ENCODE measurements around the gene NSUN7.

NSUN7 gene

GRCh38 chr4:40843696-40844095 is 93.9 kb downstream of the NSUN7 start:
- no peaks in the 10 kb centered on the region for H3K9me3 ChIP-seq (replicated peaks in 1 of 2; ENCODE audit: control insufficient read depth in 2 of 2, insufficient read depth in 1 of 2, low read depth in 1 of 2, low read length in 2 of 2)
- DNase-seq (ENCODE audit: low spot score), result no peak
- H3K9ac ChIP-seq (ENCODE audit: low read depth, low read length, poor library complexity), result no peak overlapping the region
- H4K91ac ChIP-seq (ENCODE audit: low read depth, low read length, poor library complexity), result no peak overlapping the region
- H3K4ac ChIP-seq (ENCODE audit: low read length), result no peak overlapping the region
- no peaks in the 10 kb centered on the region for H3K27me3 ChIP-seq (ENCODE audit: control insufficient read depth in 3 of 3, insufficient read depth in 3 of 3, low read depth in 1 of 3, low read length in 3 of 3)
- no peak overlapping the region for H2BK120ac ChIP-seq (ENCODE audit: low read depth, low read length)
- H2AK5ac ChIP-seq (ENCODE audit: low read depth, low read length), result no peak overlapping the region
- H2BK15ac ChIP-seq (ENCODE audit: low read length), result no peak overlapping the region
- H2AFZ ChIP-seq (ENCODE audit: low read length), result no peak overlapping the region
- H3K14ac ChIP-seq (ENCODE audit: low read length), result no peak overlapping the region
- H2BK12ac ChIP-seq (ENCODE audit: low read length), result no peak overlapping the region
- H3K4me2 ChIP-seq (ENCODE audit: insufficient read depth, low read length, poor library complexity, severe bottlenecking), result no peak overlapping the region
- H3K36me3 ChIP-seq (replicated peaks in 1 of 2; ENCODE audit: control insufficient read depth in 2 of 2, insufficient read depth in 2 of 2, low read length in 2 of 2), result peaks cover 0 to 4% of the 10 kb centered on the region in 2 donors
- no peak overlapping the region for H4K8ac ChIP-seq (ENCODE audit: low read depth, low read length)
- H3K79me1 ChIP-seq (ENCODE audit: low read depth, low read length), result peaks cover 3% of the 10 kb centered on the region
- H3K4me3 ChIP-seq (ENCODE audit: low read length in 2 of 2), result no peak overlapping the region
- no peak overlapping the region for H2BK5ac ChIP-seq (ENCODE audit: low read length)
- H3K18ac ChIP-seq (ENCODE audit: low read length), result no peak overlapping the region
- no CpG with 5 or more reads among the region's 1 CpG for WGBS, 2 donors (ENCODE audit: extremely low coverage in 2 of 2, insufficient read length in 2 of 2, insufficient replicate concordance in 1 of 2)
- H3K23ac ChIP-seq (ENCODE audit: low read depth, low read length, poor library complexity), result no peak overlapping the region
- no peak overlapping the region for H3K27ac ChIP-seq (replicated peaks; ENCODE audit: low read length)
- H3K4me1 ChIP-seq (ENCODE audit: control insufficient read depth in 2 of 2, insufficient read depth in 1 of 2, low read depth in 1 of 2, low read length in 2 of 2), result peaks cover 7 to 21% of the 10 kb centered on the region in 2 donors

GRCh38 chr4:40844261-40844660 is 94.5 kb downstream of the NSUN7 start:
- H3K79me1 ChIP-seq (ENCODE audit: low read depth, low read length), result peaks cover 3% of the 10 kb centered on the region
- H3K23ac ChIP-seq (ENCODE audit: low read depth, low read length, poor library complexity), result no peak overlapping the region
- no peak overlapping the region for H2BK15ac ChIP-seq (ENCODE audit: low read length)
- no peak overlapping the region for H3K14ac ChIP-seq (ENCODE audit: low read length)
- no peak overlapping the region for H4K91ac ChIP-seq (ENCODE audit: low read depth, low read length, poor library complexity)
- DNase-seq (ENCODE audit: low spot score), result no peak
- H3K27me3 ChIP-seq (ENCODE audit: control insufficient read depth in 3 of 3, insufficient read depth in 3 of 3, low read depth in 1 of 3, low read length in 3 of 3), result no peaks in the 10 kb centered on the region
- no peak overlapping the region for H3K4me3 ChIP-seq (ENCODE audit: low read length in 2 of 2)
- no peak overlapping the region for H2BK5ac ChIP-seq (ENCODE audit: low read length)
- no peak overlapping the region for H3K4ac ChIP-seq (ENCODE audit: low read length)
- peaks cover 0 to 4% of the 10 kb centered on the region in 2 donors for H3K36me3 ChIP-seq (replicated peaks in 1 of 2; ENCODE audit: control insufficient read depth in 2 of 2, insufficient read depth in 2 of 2, low read length in 2 of 2)
- no peak overlapping the region for H3K4me2 ChIP-seq (ENCODE audit: insufficient read depth, low read length, poor library complexity, severe bottlenecking)
- H3K18ac ChIP-seq (ENCODE audit: low read length), result no peak overlapping the region
- no CpG with 5 or more reads among the region's 6 CpGs for WGBS, 2 donors (ENCODE audit: extremely low coverage in 2 of 2, insufficient read length in 2 of 2, insufficient replicate concordance in 1 of 2)
- no peak overlapping the region for H2AK5ac ChIP-seq (ENCODE audit: low read depth, low read length)
- H2BK12ac ChIP-seq (ENCODE audit: low read length), result no peak overlapping the region
- no peak overlapping the region for H3K9ac ChIP-seq (ENCODE audit: low read depth, low read length, poor library complexity)
- no peaks in the 10 kb centered on the region for H3K9me3 ChIP-seq (replicated peaks in 1 of 2; ENCODE audit: control insufficient read depth in 2 of 2, insufficient read depth in 1 of 2, low read depth in 1 of 2, low read length in 2 of 2)
- no peak overlapping the region for H2BK120ac ChIP-seq (ENCODE audit: low read depth, low read length)
- no peak overlapping the region for H3K27ac ChIP-seq (replicated peaks; ENCODE audit: low read length)
- peaks cover 7 to 24% of the 10 kb centered on the region in 2 donors for H3K4me1 ChIP-seq (ENCODE audit: control insufficient read depth in 2 of 2, insufficient read depth in 1 of 2, low read depth in 1 of 2, low read length in 2 of 2)
- no peak overlapping the region for H4K8ac ChIP-seq (ENCODE audit: low read depth, low read length)
- no peak overlapping the region for H2AFZ ChIP-seq (ENCODE audit: low read length)

GRCh38 chr4:40845154-40845835 is 95.5 kb downstream of the NSUN7 start:
- Histone ChIP-seq H2BK12ac (ENCODE audit: low read length) (no peak overlapping the region), H2BK120ac (ENCODE audit: low read depth, low read length) (no peak overlapping the region), H3K4me3 (ENCODE audit: low read length in 2 of 2) (no peak overlapping the region), H3K4ac (ENCODE audit: low read length) (no peak overlapping the region), H3K9me3 (replicated peaks in 1 of 2; ENCODE audit: control insufficient read depth in 2 of 2, insufficient read depth in 1 of 2, low read depth in 1 of 2, low read length in 2 of 2) (no peaks in the 10 kb centered on the region), H3K4me2 (ENCODE audit: insufficient read depth, low read length, poor library complexity, severe bottlenecking) (no peak overlapping the region), H3K9ac (ENCODE audit: low read depth, low read length, poor library complexity) (no peak overlapping the region), H3K27ac (replicated peaks; ENCODE audit: low read length) (no peak overlapping the region), H3K36me3 (replicated peaks in 1 of 2; ENCODE audit: control insufficient read depth in 2 of 2, insufficient read depth in 2 of 2, low read length in 2 of 2) (peaks cover 0 to 4% of the 10 kb centered on the region in 2 donors), H3K27me3 (ENCODE audit: control insufficient read depth in 3 of 3, insufficient read depth in 3 of 3, low read depth in 1 of 3, low read length in 3 of 3) (no peaks in the 10 kb centered on the region), H4K91ac (ENCODE audit: low read depth, low read length, poor library complexity) (no peak overlapping the region), H3K79me1 (ENCODE audit: low read depth, low read length) (peaks cover 3% of the 10 kb centered on the region), H2AK5ac (ENCODE audit: low read depth, low read length) (no peak overlapping the region), H3K18ac (ENCODE audit: low read length) (no peak overlapping the region), H4K8ac (ENCODE audit: low read depth, low read length) (no peak overlapping the region), H2BK15ac (ENCODE audit: low read length) (no peak overlapping the region), H2BK5ac (ENCODE audit: low read length) (no peak overlapping the region), H3K4me1 (ENCODE audit: control insufficient read depth in 2 of 2, insufficient read depth in 1 of 2, low read depth in 1 of 2, low read length in 2 of 2) (peaks cover 7 to 24% of the 10 kb centered on the region in 2 donors), H2AFZ (ENCODE audit: low read length) (no peak overlapping the region), H3K23ac (ENCODE audit: low read depth, low read length, poor library complexity) (no peak overlapping the region), H3K14ac (ENCODE audit: low read length) (no peak overlapping the region)
- no CpG with 5 or more reads among the region's 10 CpGs for WGBS, 2 donors (ENCODE audit: extremely low coverage in 2 of 2, insufficient read length in 2 of 2, insufficient replicate concordance in 1 of 2)
- DNase-seq (ENCODE audit: low spot score), result no peak

- DNase-seq (ENCODE audit: low spot score), result no peak
- WGBS, 2 donors (ENCODE audit: extremely low coverage in 2 of 2, insufficient read length in 2 of 2, insufficient replicate concordance in 1 of 2), result no CpG with 5 or more reads among the region's 5 CpGs
- Histone ChIP-seq H3K9ac (ENCODE audit: low read depth, low read length, poor library complexity) (no peak overlapping the region), H3K4me2 (ENCODE audit: insufficient read depth, low read length, poor library complexity, severe bottlenecking) (no peak overlapping the region), H2AFZ (ENCODE audit: low read length) (peak overlapping the region; percentile 2), H2BK120ac (ENCODE audit: low read depth, low read length) (no peak overlapping the region), H2BK15ac (ENCODE audit: low read length) (no peak overlapping the region), H3K14ac (ENCODE audit: low read length) (no peak overlapping the region), H3K9me3 (replicated peaks in 1 of 2; ENCODE audit: control insufficient read depth in 2 of 2, insufficient read depth in 1 of 2, low read depth in 1 of 2, low read length in 2 of 2) (no peaks in the 10 kb centered on the region), H3K4ac (ENCODE audit: low read length) (no peak overlapping the region), H3K27ac (replicated peaks; ENCODE audit: low read length) (no peak overlapping the region), H3K4me1 (ENCODE audit: control insufficient read depth in 2 of 2, insufficient read depth in 1 of 2, low read depth in 1 of 2, low read length in 2 of 2) (peaks cover 7 to 22% of the 10 kb centered on the region in 2 donors), H4K8ac (ENCODE audit: low read depth, low read length) (no peak overlapping the region), H2BK12ac (ENCODE audit: low read length) (no peak overlapping the region), H2BK5ac (ENCODE audit: low read length) (no peak overlapping the region), H3K4me3 (ENCODE audit: low read length in 2 of 2) (no peak overlapping the region), H3K27me3 (ENCODE audit: control insufficient read depth in 3 of 3, insufficient read depth in 3 of 3, low read depth in 1 of 3, low read length in 3 of 3) (no peaks in the 10 kb centered on the region), H3K23ac (ENCODE audit: low read depth, low read length, poor library complexity) (no peak overlapping the region), H2AK5ac (ENCODE audit: low read depth, low read length) (no peak overlapping the region), H3K18ac (ENCODE audit: low read length) (no peak overlapping the region), H4K91ac (ENCODE audit: low read depth, low read length, poor library complexity) (no peak overlapping the region), H3K36me3 (replicated peaks in 1 of 2; ENCODE audit: control insufficient read depth in 2 of 2, insufficient read depth in 2 of 2, low read length in 2 of 2) (peaks cover 0 to 4% of the 10 kb centered on the region in 2 donors), H3K79me1 (ENCODE audit: low read depth, low read length) (peaks cover 3% of the 10 kb centered on the region)
These were observed 96.8 kb downstream of the NSUN7 start for GRCh38 chr4:40846532-40846931.
